ENCODE results near the gene SLC39A3. TPM values are rescaled to one million over a fixed set of nuclear protein-coding genes. Genes with fewer than 3 reads are reported as not detected.

Gene SLC39A3
- total RNA-seq, 1 donor from 2014 or later, result 22.6 TPM

- Histone ChIP-seq H3K27ac (replicated peaks) (no peak overlapping the region), H3K36me3 (peaks cover 10% of the 10 kb centered on the region), H3K4me1 (peaks cover 16% of the 10 kb centered on the region), H3K4me3 (no peak overlapping the region), H3K9me3 (replicated peaks) (no peaks in the 10 kb centered on the region), H3K27me3 (ENCODE audit: low read depth) (peaks cover 53% of the 10 kb centered on the region)
- DNase-seq, result no peak
- intact Hi-C loops (cut with micrococcal nuclease), result no loop called here
- TF ChIP-seq CTCF (IDR thresholded peaks at IDR 0.05; ENCODE audit: borderline replicate concordance), result no peak
Measured at GRCh38 chr19:2727640-2727944, 12.2 kb downstream of the SLC39A3 start.

GRCh38 chr19:2726904-2727639 lies 12.7 kb downstream of the SLC39A3 start:
- TF ChIP-seq CTCF (IDR thresholded peaks at IDR 0.05; ENCODE audit: borderline replicate concordance), result no peak
- Histone ChIP-seq H3K9me3 (replicated peaks) (no peaks in the 10 kb centered on the region), H3K27me3 (ENCODE audit: low read depth) (peaks cover 58% of the 10 kb centered on the region), H3K36me3 (peaks cover 5% of the 10 kb centered on the region), H3K4me3 (no peak overlapping the region), H3K27ac (replicated peaks) (no peak overlapping the region), H3K4me1 (peaks cover 21% of the 10 kb centered on the region)
- intact Hi-C loops (cut with micrococcal nuclease), result no loop called here
- DNase-seq, result no peak

GRCh38 chr19:2726160-2726855 lies 13.5 kb downstream of the SLC39A3 start:
- Histone ChIP-seq H3K36me3 (no peaks in the 10 kb centered on the region), H3K4me1 (peaks cover 27% of the 10 kb centered on the region), H3K27me3 (ENCODE audit: low read depth) (peaks cover 66% of the 10 kb centered on the region), H3K4me3 (no peak overlapping the region), H3K9me3 (replicated peaks) (no peaks in the 10 kb centered on the region), H3K27ac (replicated peaks) (no peak overlapping the region)
- no peak for DNase-seq
- no peak for TF ChIP-seq CTCF (IDR thresholded peaks at IDR 0.05; ENCODE audit: borderline replicate concordance)
- intact Hi-C loops (cut with micrococcal nuclease), result no loop called here

- TF ChIP-seq CTCF (IDR thresholded peaks at IDR 0.05; ENCODE audit: borderline replicate concordance), result no peak
- no peak for DNase-seq
- Histone ChIP-seq H3K4me3 (no peak overlapping the region), H3K4me1 (peaks cover 36% of the 10 kb centered on the region), H3K27me3 (ENCODE audit: low read depth) (peaks cover 86% of the 10 kb centered on the region), H3K27ac (replicated peaks) (peak overlapping the region; percentile 94), H3K9me3 (replicated peaks) (no peaks in the 10 kb centered on the region), H3K36me3 (no peaks in the 10 kb centered on the region)
- intact Hi-C loops (cut with micrococcal nuclease), result no loop called here
Measured at GRCh38 chr19:2724148-2724557, 15.7 kb downstream of the SLC39A3 start.

- H3K4me1 ChIP-seq, result peaks cover 40% of the 10 kb centered on the region
- no peak overlapping the region for H3K4me3 ChIP-seq
- no peak for TF ChIP-seq CTCF (IDR thresholded peaks at IDR 0.05; ENCODE audit: borderline replicate concordance)
- peak overlapping the region; percentile 94 for H3K27ac ChIP-seq (replicated peaks)
- intact Hi-C loops (cut with micrococcal nuclease), result no loop called here
- DNase-seq, result no peak
- peaks cover 90% of the 10 kb centered on the region for H3K27me3 ChIP-seq (ENCODE audit: low read depth)
- no peaks in the 10 kb centered on the region for H3K9me3 ChIP-seq (replicated peaks)
- H3K36me3 ChIP-seq, result no peaks in the 10 kb centered on the region
Measured at GRCh38 chr19:2723747-2724146, 16.1 kb downstream of the SLC39A3 start.
